A673 (cell line): Measurements from ENCODE around the gene PYCR2.

Source experiments
- CTCF ChIP-seq: fragments of 300-800, 200-600 bp; sonication (generic); conservative IDR thresholded peaks from 2 replicates; pipeline ENCODE4 v1.5.1; 2017; ENCODE audit warnings: low read depth, mild to moderate bottlenecking, antibody characterized with exemption, low read length, moderate library complexity, mixed read lengths
- EZH2 ChIP-seq: fragments of 200-600 bp; sonication (generic); IDR thresholded peaks from 2 replicates; pipeline ENCODE4 v1.6.1; 2017; ENCODE audit warnings: borderline replicate concordance, low read depth, mild to moderate bottlenecking, mixed read lengths, antibody characterized with exemption, low read length; ENCODE audit not compliant: poor library complexity, severe bottlenecking

- TF ChIP-seq CTCF (no peak), EZH2 (no peak)
Measured at GRCh38 chr1:225886159-225887029, 37.7 kb downstream of the PYCR2 start.
